Measurements from ENCODE around the gene MPG.
A peak's percentile ranks its signal among the peaks of the same experiment; 100 is the strongest.

MPG gene

GRCh38 chr16:67884-68789 lies 9.9 kb upstream of the MPG start:
- peak; percentile 61 for DNase-seq

GRCh38 chr16:69181-69580 lies 8.8 kb upstream of the MPG start:
- DNase-seq = no peak

GRCh38 chr16:71210-71539 lies 6.8 kb upstream of the MPG start:
- no peak for DNase-seq

- DNase-seq = peak; percentile 86
Observed at GRCh38 chr16:71540-72401, 6.3 kb upstream of the MPG start.

- DNase-seq = peak; percentile 79
Observed at GRCh38 chr16:72561-73548, 5.2 kb upstream of the MPG start, which contains the start of gene RHBDF1. Gene RHBDF1, minus strand, starts transcription at chr16:72631. Its CDS starts 7,616 bp downstream, at chr16:65015.

GRCh38 chr16:74051-74746 lies 3.8 kb upstream of the MPG start:
- DNase-seq = no peak

GRCh38 chr16:74747-75334 lies 3.2 kb upstream of the MPG start:
- no peak for DNase-seq

- DNase-seq = peak; percentile 92
Observed at GRCh38 chr16:75580-76501, 2.2 kb upstream of the MPG start.

GRCh38 chr16:76535-77272 lies 1.3 kb upstream of the MPG start:
- peak; percentile 90 for DNase-seq

- peak; percentile 87 for DNase-seq
Observed at GRCh38 chr16:77273-77806, 685 bp upstream of the MPG start.

- no peak for DNase-seq
Observed at GRCh38 chr16:78444-79150, 572 bp downstream of the MPG start.

GRCh38 chr16:79151-80054 lies 1.4 kb downstream of the MPG start:
- DNase-seq = no peak

GRCh38 chr16:83060-83603 lies 5.1 kb downstream of the MPG start:
- DNase-seq = no peak

GRCh38 chr16:83781-84615 lies 6.0 kb downstream of the MPG start:
- DNase-seq = no peak

GRCh38 chr16:84718-85406 lies 6.8 kb downstream of the MPG start:
- DNase-seq = peak; percentile 73

- DNase-seq = no peak
Observed at GRCh38 chr16:85407-85782, 7.4 kb downstream of the MPG start.
